Measurements from ENCODE around the gene ACAA2. TPM values are rescaled to one million over a fixed set of nuclear protein-coding genes. Genes with fewer than 3 reads are reported as not detected.

ACAA2 gene
- polyA plus RNA-seq, 1 of the 3 experiments (the other 2 are of a cell fraction) = 34.9 TPM

DNA sequence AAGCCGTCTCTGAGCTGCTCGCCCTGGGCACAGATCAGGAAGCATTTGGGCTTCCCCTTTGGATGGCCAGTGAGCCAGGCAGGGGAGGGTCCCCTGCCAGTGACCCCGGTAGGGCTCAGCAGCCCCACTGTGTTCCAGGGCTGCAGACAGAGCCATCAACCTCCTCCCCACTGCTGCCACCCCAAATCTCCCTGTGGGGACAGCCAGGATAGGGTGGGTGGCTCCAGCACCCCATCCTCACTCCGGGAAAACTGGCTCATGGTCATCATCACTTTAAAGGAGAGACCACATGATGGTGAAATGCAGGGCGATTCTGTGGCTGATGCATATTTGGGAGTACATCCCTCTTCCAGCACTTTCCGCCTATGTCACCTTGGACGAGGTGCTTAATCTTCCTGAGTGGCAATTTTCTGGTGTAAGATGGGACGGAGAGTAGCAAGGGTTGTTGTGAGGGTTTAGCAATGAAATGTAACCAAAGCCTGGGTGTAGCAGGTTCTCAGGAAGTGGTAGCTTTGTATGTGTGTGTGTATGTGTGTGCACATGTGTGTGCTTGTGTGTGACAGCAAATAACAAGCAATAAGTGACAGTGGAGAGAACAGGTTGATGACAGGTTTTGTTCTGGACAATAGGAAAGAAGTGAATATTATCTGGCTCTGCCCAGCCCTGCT lies 61.8 kb downstream of the ACAA2 start:
- H3F3A ChIP-seq (replicated peaks; ENCODE audit: insufficient read depth) = peaks cover 4% of the 10 kb centered on the region
- CTCF ChIA-PET = no interaction called here
- 58% methylated on average over 7 of the region's 8 CpGs for WGBS (ENCODE audit: low lambda C conversion rate)
- H3K9ac ChIP-seq = no peak overlapping the region
- H3K36me3 ChIP-seq (replicated peaks in 1 of 2; ENCODE audit: control insufficient read depth in 1 of 2, insufficient read depth in 2 of 2, low read length in 1 of 2) = no peaks in the 10 kb centered on the region
- TF ChIP-seq, protein P1, sequence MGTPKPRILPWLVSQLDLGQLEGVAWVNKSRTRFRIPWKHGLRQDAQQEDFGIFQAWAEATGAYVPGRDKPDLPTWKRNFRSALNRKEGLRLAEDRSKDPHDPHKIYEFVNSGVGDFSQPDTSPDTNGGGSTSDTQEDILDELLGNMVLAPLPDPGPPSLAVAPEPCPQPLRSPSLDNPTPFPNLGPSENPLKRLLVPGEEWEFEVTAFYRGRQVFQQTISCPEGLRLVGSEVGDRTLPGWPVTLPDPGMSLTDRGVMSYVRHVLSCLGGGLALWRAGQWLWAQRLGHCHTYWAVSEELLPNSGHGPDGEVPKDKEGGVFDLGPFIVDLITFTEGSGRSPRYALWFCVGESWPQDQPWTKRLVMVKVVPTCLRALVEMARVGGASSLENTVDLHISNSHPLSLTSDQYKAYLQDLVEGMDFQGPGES (IDR thresholded peaks at IDR 0.05; ENCODE audit: low read depth, low read length) = no peak
- no peak for TF ChIP-seq TAF1 (IDR thresholded peaks at IDR 0.05; ENCODE audit: borderline replicate concordance, low read depth, low read length)
- TF ChIP-seq NFIC (IDR thresholded peaks at IDR 0.05; ENCODE audit: borderline replicate concordance) = no peak
- TF ChIP-seq FOXJ3 (CRISPR knock-in tag; IDR thresholded peaks at IDR 0.05) = no peak
- no peak for TF ChIP-seq ELF1 (IDR thresholded peaks at IDR 0.05)
- TF ChIP-seq JUND (IDR thresholded peaks at IDR 0.05) = no peak
- no peak for TF ChIP-seq RAD21 (IDR thresholded peaks at IDR 0.05; ENCODE audit: low read length)
- TF ChIP-seq GATA2 (CRISPR knock-in tag; IDR thresholded peaks at IDR 0.05) = no peak
- TF ChIP-seq MAX (IDR thresholded peaks at IDR 0.05; ENCODE audit: low read depth) = no peak
- TF ChIP-seq YY1 (IDR thresholded peaks at IDR 0.05; ENCODE audit: low read depth) = no peak
- no peak overlapping the region for H3K4me3 ChIP-seq (ENCODE audit: low read depth in 2 of 2, low read length in 1 of 2)
- no peaks in the 10 kb centered on the region for H4K20me1 ChIP-seq (ENCODE audit: insufficient read depth)
- H3K27me3 ChIP-seq (ENCODE audit: insufficient read depth) = no peaks in the 10 kb centered on the region
- H3K79me2 ChIP-seq (ENCODE audit: insufficient read depth) = no peaks in the 10 kb centered on the region
- H3K9me2 ChIP-seq = no peaks in the 10 kb centered on the region
- H3K9me3 ChIP-seq = no peaks in the 10 kb centered on the region
- DNase-seq = no peak
- H3K27ac ChIP-seq (ENCODE audit: low read depth in 2 of 2, low read length in 1 of 2) = no peak overlapping the region
- no peaks in the 10 kb centered on the region for H3K4me1 ChIP-seq (ENCODE audit: control insufficient read depth in 1 of 2, insufficient read depth in 2 of 2, low read depth in 1 of 2, low read length in 1 of 2)
- POLR2A ChIA-PET = no interaction called here
- no peak overlapping the region for H3K4me2 ChIP-seq
- no peak overlapping the region for H2AFZ ChIP-seq (ENCODE audit: low read depth)

DNA sequence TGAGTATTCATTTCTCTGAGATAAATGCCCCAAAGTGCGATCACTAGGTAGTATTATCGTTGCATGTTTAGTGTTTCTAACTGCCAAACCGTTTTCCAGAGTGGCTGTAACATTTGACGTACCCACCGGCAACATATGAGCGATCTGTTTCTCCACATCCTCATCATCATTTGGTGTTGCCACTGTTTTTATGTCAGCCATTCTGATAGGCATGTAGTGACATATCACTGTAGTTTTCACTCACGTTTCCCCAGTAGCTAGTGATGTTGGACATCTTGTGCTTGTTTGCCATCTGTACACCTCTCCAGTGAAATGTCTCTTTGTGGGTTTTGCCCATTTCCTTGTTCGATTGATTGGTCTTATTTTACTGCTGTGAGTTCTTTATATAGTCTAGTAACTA lies 63.8 kb downstream of the ACAA2 start:
- Histone ChIP-seq H3K4me2 (no peak overlapping the region), H3F3A (replicated peaks; ENCODE audit: insufficient read depth) (peaks cover 2% of the 10 kb centered on the region), H3K4me1 (ENCODE audit: control insufficient read depth in 1 of 2, insufficient read depth in 2 of 2, low read depth in 1 of 2, low read length in 1 of 2) (no peaks in the 10 kb centered on the region), H3K4me3 (ENCODE audit: low read depth in 2 of 2, low read length in 1 of 2) (no peak overlapping the region), H3K79me2 (ENCODE audit: insufficient read depth) (no peaks in the 10 kb centered on the region), H3K27me3 (ENCODE audit: insufficient read depth) (no peaks in the 10 kb centered on the region), H3K27ac (ENCODE audit: low read depth in 2 of 2, low read length in 1 of 2) (no peak overlapping the region), H3K36me3 (replicated peaks in 1 of 2; ENCODE audit: control insufficient read depth in 1 of 2, insufficient read depth in 2 of 2, low read length in 1 of 2) (no peaks in the 10 kb centered on the region), H4K20me1 (ENCODE audit: insufficient read depth) (no peaks in the 10 kb centered on the region), H2AFZ (ENCODE audit: low read depth) (no peak overlapping the region), H3K9ac (no peak overlapping the region), H3K9me3 (no peaks in the 10 kb centered on the region), H3K9me2 (no peaks in the 10 kb centered on the region)
- DNase-seq = no peak
- 64% methylated on average over 8 of the region's 8 CpGs for WGBS (ENCODE audit: low lambda C conversion rate)
- CTCF ChIA-PET = interaction anchor here (1.0 kb wide), 1 partner anchor 188 kb away, joined by 3 read pairs; no protein-coding TSS in a partner anchor
- TF ChIP-seq, protein P2, sequence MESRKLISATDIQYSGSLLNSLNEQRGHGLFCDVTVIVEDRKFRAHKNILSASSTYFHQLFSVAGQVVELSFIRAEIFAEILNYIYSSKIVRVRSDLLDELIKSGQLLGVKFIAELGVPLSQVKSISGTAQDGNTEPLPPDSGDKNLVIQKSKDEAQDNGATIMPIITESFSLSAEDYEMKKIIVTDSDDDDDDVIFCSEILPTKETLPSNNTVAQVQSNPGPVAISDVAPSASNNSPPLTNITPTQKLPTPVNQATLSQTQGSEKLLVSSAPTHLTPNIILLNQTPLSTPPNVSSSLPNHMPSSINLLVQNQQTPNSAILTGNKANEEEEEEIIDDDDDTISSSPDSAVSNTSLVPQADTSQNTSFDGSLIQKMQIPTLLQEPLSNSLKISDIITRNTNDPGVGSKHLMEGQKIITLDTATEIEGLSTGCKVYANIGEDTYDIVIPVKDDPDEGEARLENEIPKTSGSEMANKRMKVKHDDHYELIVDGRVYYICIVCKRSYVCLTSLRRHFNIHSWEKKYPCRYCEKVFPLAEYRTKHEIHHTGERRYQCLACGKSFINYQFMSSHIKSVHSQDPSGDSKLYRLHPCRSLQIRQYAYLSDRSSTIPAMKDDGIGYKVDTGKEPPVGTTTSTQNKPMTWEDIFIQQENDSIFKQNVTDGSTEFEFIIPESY (IDR thresholded peaks at IDR 0.05; ENCODE audit: borderline replicate concordance, low read depth) = no peak
- TF ChIP-seq ELF1 (IDR thresholded peaks at IDR 0.05) (no peak), JUND (IDR thresholded peaks at IDR 0.05) (no peak), GATA2 (CRISPR knock-in tag; IDR thresholded peaks at IDR 0.05) (no peak), CHD2 (IDR thresholded peaks at IDR 0.05; ENCODE audit: low read length, partially characterized antibody) (no peak), FOXM1 (IDR thresholded peaks at IDR 0.05; ENCODE audit: low read depth) (no peak), MXI1 (IDR thresholded peaks at IDR 0.05; ENCODE audit: low read depth, low read length) (no peak)
- TF ChIP-seq, protein P3, sequence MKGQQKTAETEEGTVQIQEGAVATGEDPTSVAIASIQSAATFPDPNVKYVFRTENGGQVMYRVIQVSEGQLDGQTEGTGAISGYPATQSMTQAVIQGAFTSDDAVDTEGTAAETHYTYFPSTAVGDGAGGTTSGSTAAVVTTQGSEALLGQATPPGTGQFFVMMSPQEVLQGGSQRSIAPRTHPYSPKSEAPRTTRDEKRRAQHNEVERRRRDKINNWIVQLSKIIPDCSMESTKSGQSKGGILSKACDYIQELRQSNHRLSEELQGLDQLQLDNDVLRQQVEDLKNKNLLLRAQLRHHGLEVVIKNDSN (IDR thresholded peaks at IDR 0.05; ENCODE audit: borderline replicate concordance, low read depth) = no peak
- TF ChIP-seq, protein P4, sequence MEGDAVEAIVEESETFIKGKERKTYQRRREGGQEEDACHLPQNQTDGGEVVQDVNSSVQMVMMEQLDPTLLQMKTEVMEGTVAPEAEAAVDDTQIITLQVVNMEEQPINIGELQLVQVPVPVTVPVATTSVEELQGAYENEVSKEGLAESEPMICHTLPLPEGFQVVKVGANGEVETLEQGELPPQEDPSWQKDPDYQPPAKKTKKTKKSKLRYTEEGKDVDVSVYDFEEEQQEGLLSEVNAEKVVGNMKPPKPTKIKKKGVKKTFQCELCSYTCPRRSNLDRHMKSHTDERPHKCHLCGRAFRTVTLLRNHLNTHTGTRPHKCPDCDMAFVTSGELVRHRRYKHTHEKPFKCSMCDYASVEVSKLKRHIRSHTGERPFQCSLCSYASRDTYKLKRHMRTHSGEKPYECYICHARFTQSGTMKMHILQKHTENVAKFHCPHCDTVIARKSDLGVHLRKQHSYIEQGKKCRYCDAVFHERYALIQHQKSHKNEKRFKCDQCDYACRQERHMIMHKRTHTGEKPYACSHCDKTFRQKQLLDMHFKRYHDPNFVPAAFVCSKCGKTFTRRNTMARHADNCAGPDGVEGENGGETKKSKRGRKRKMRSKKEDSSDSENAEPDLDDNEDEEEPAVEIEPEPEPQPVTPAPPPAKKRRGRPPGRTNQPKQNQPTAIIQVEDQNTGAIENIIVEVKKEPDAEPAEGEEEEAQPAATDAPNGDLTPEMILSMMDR (IDR thresholded peaks at IDR 0.05) = no peak
- POLR2A ChIA-PET = no interaction called here

Data from SK-N-SH (cell line).